Gastrocnemius medialis (tissue), 4 donors: ENCODE data around the gene IL34. TPM values are rescaled to one million over a fixed set of nuclear protein-coding genes. Genes with fewer than 3 reads are reported as not detected.

Source experiments
- ATAC-seq, 2 donors: fragments of 150-250 bp; one replicate each; pipeline ENCODE4 v1.9.1; 2016
- DNase-seq, 2 donors: peaks; one replicate each; pipeline ENCODE4 v3.0.0-alpha.2; 2019
- H3K27ac ChIP-seq, 4 donors: fragments of 200-600 bp; sonication (generic); 1 replicate in 1 of 4; 2 replicates in 3 of 4; pipeline ENCODE4 v1.5.1; 2016 to 2018; ENCODE audit warnings: mild to moderate bottlenecking in 2 of 4, moderate library complexity in 1 of 4
- H3K27me3 ChIP-seq, 3 donors: fragments of 200-600 bp; sonication (generic) in 2 of 3; 1 replicate in 1 of 3; 2 replicates in 2 of 3; pipeline versions ENCODE4 v1.5.1 to v1.6.0; 2016 to 2019; ENCODE audit warnings: mild to moderate bottlenecking in 1 of 3, moderate library complexity in 1 of 3
- H3K36me3 ChIP-seq, 2 donors: fragments of 200-600 bp; sonication (generic) in 1 of 2; one replicate each; pipeline ENCODE4 v1.5.1; 2017 to 2018
- H3K4me1 ChIP-seq, 2 donors: fragments of 200-600 bp; sonication (generic) in 1 of 2; one replicate each; pipeline ENCODE4 v1.5.1; 2016 to 2017; ENCODE audit warnings: mild to moderate bottlenecking in 2 of 2
- H3K4me3 ChIP-seq, 4 donors: fragments of 200-600 bp; sonication (generic) in 3 of 4; 1 replicate in 1 of 4; 2 replicates in 3 of 4; pipeline ENCODE4 v1.5.1; 2016 to 2019; ENCODE audit warnings: mild to moderate bottlenecking in 2 of 4
- H3K9me3 ChIP-seq, 3 donors: fragments of 200-600 bp; sonication (generic) in 2 of 3; 1 replicate in 1 of 3; 2 replicates in 2 of 3; pipeline ENCODE4 v1.5.1; 2016 to 2019
- CTCF ChIP-seq, 5 experiments: fragments of 450-650 bp in 3 of 5; fragments of 200-600 bp in 2 of 5; sonication (generic) in 2 of 5; IDR thresholded peaks in 4 of 5; conservative IDR thresholded peaks in 1 of 5; 1 replicate in 4 of 5; 2 replicates in 1 of 5; pipeline ENCODE4 v1.5.1; 2016 to 2019; ENCODE audit warnings: antibody characterized with exemption in 5 of 5, mild to moderate bottlenecking in 3 of 5, moderate library complexity in 3 of 5
- POLR2A ChIP-seq, 2 donors: fragments of 450-650 bp; IDR thresholded peaks; one replicate each; pipeline ENCODE4 v1.6.1; 2017; ENCODE audit warnings: antibody characterized with exemption in 2 of 2, mild to moderate bottlenecking in 2 of 2, moderate library complexity in 2 of 2
- in situ Hi-C, 4 donors: fragments of 200-750 bp; cut with MboI; loops; one replicate each; pipeline versions ENCODE4 v1.15.0 to v1.8.0; 2017; ENCODE audit warnings: low sequenced_read_pairs in 4 of 4
- intact Hi-C: fragments of 100-400 bp; cut with DNase I; formaldehyde crosslinking; loops from one replicate; pipeline ENCODE4 v1.15.1; 2023; ENCODE audit warnings: low total_unique reads
- total RNA-seq, 4 donors: library from RNA; depleted of rRNA; stranded (reverse); fragments of >200 nt; gene quantifications; one replicate each; pipeline versions ENCODE4 v1.1.0 to v1.2.3, GENCODE V29; 2016

IL34 gene
- total RNA-seq, 4 donors from 2014 or later, result 0.71 to 93.0 (median 22.1) TPM

GRCh38 chr16:70699696-70700095 lies 53.3 kb downstream of the IL34 start:
- no peaks in the 10 kb centered on the region for H3K36me3 ChIP-seq
- no peak for ATAC-seq
- peak overlapping the region; percentile 74 to 83 (median 80) for H3K27ac ChIP-seq
- no peak for TF ChIP-seq CTCF (IDR thresholded peaks at IDR 0.05 in 4 of 5, conservative IDR thresholded peaks at IDR 0.05 in 1 of 5)
- TF ChIP-seq POLR2A (IDR thresholded peaks at IDR 0.05), result no peak
- no peak for DNase-seq
- peaks cover 72 to 85% of the 10 kb centered on the region in 2 donors for H3K4me1 ChIP-seq
- in situ Hi-C loops (no loop called here), intact Hi-C loops (loop anchor here (2.0 kb wide), 1 partner anchor 15 kb away; no protein-coding TSS in a partner anchor)
- no peak overlapping the region for H3K4me3 ChIP-seq
- no peaks in the 10 kb centered on the region for H3K27me3 ChIP-seq
- no peaks in the 10 kb centered on the region for H3K9me3 ChIP-seq

GRCh38 chr16:70700101-70701020 lies 54.0 kb downstream of the IL34 start:
- H3K27ac ChIP-seq, result peak overlapping the region; percentile 74 to 83 (median 80)
- DNase-seq (peak; percentile 72 to 92), ATAC-seq (peak; percentile 59 to 63)
- no peaks in the 10 kb centered on the region for H3K36me3 ChIP-seq
- TF ChIP-seq POLR2A (IDR thresholded peaks at IDR 0.05) (peak in 1 of 2 donors; percentile 52), CTCF (IDR thresholded peaks at IDR 0.05 in 4 of 5, conservative IDR thresholded peaks at IDR 0.05 in 1 of 5) (peak in 2 of 5 experiments; percentile 27)
- peaks cover 66 to 78% of the 10 kb centered on the region in 2 donors for H3K4me1 ChIP-seq
- in situ Hi-C loops, result no loop called here
- no peaks in the 10 kb centered on the region for H3K9me3 ChIP-seq
- intact Hi-C loops, result loop anchor here (2.0 kb wide), 1 partner anchor 14 kb away; no protein-coding TSS in a partner anchor
- H3K4me3 ChIP-seq, result no peak overlapping the region
- no peaks in the 10 kb centered on the region for H3K27me3 ChIP-seq

- Histone ChIP-seq H3K4me1 (peaks cover 59 to 72% of the 10 kb centered on the region in 2 donors), H3K27me3 (no peaks in the 10 kb centered on the region), H3K9me3 (no peaks in the 10 kb centered on the region), H3K27ac (peak overlapping the region; percentile 74 to 83 (median 80)), H3K4me3 (no peak overlapping the region), H3K36me3 (no peaks in the 10 kb centered on the region)
- in situ Hi-C loops (no loop called here), intact Hi-C loops (loop anchor here (2.0 kb wide), 1 partner anchor 14 kb away; no protein-coding TSS in a partner anchor)
- no peak for ATAC-seq
- TF ChIP-seq CTCF (IDR thresholded peaks at IDR 0.05 in 4 of 5, conservative IDR thresholded peaks at IDR 0.05 in 1 of 5) (peak in 1 of 5 experiments; percentile 15), POLR2A (IDR thresholded peaks at IDR 0.05) (no peak)
- no peak for DNase-seq
These were observed 54.7 kb downstream of the IL34 start for GRCh38 chr16:70701036-70701435.

- TF ChIP-seq POLR2A (IDR thresholded peaks at IDR 0.05), result no peak
- no peak for TF ChIP-seq CTCF (IDR thresholded peaks at IDR 0.05 in 4 of 5, conservative IDR thresholded peaks at IDR 0.05 in 1 of 5)
- DNase-seq, result no peak
- no peaks in the 10 kb centered on the region for H3K36me3 ChIP-seq
- H3K4me1 ChIP-seq, result peaks cover 54 to 66% of the 10 kb centered on the region in 2 donors
- no peak for ATAC-seq
- H3K4me3 ChIP-seq, result no peak overlapping the region
- intact Hi-C loops, result loop anchor here (2.0 kb wide), 1 partner anchor 13 kb away; no protein-coding TSS in a partner anchor
- in situ Hi-C loops, result no loop called here
- peak overlapping the region; percentile 28 to 83 (median 77) for H3K27ac ChIP-seq
- no peaks in the 10 kb centered on the region for H3K27me3 ChIP-seq
- no peaks in the 10 kb centered on the region for H3K9me3 ChIP-seq
These were observed 55.2 kb downstream of the IL34 start for GRCh38 chr16:70701596-70701995.
